Endodermal cell (in vitro differentiated cells): Measurements from ENCODE around the gene PPL. TPM values are rescaled to one million over a fixed set of nuclear protein-coding genes. Genes with fewer than 3 reads are reported as not detected.

ENCODE experiments used
- DNase-seq: peaks from one replicate; pipeline ENCODE4 v3.0.0-alpha.2; 2017
- H3K27ac ChIP-seq: 2 replicates; pipeline ENCODE4 v1.5.1; 2013; ENCODE audit warnings: mild to moderate bottlenecking, low read depth, low read length, moderate library complexity
- H3K27me3 ChIP-seq: 2 replicates; pipeline ENCODE4 v1.6.1; 2013; ENCODE audit warnings: mild to moderate bottlenecking, low read length, moderate library complexity; ENCODE audit not compliant: insufficient read depth, control insufficient read depth, poor library complexity, severe bottlenecking
- H3K36me3 ChIP-seq: 2 replicates; pipeline ENCODE4 v1.7.0; 2013; ENCODE audit warnings: mild to moderate bottlenecking, low read length, moderate library complexity; ENCODE audit not compliant: control insufficient read depth, insufficient read depth
- H3K4me1 ChIP-seq: one replicate; pipeline ENCODE4 v1.7.0; 2013; ENCODE audit warnings: low read length; ENCODE audit not compliant: control insufficient read depth, insufficient read depth
- H3K4me3 ChIP-seq: 2 replicates; pipeline ENCODE4 v1.5.1; 2013; ENCODE audit warnings: mild to moderate bottlenecking, low read length, moderate library complexity
- H3K9ac ChIP-seq: 2 replicates; pipeline ENCODE4 v1.6.1; 2013; ENCODE audit warnings: mild to moderate bottlenecking, low read length, moderate library complexity; ENCODE audit not compliant: poor library complexity, severe bottlenecking; ENCODE audit errors: extremely low read depth
- H3K9me3 ChIP-seq: 2 replicates; pipeline ENCODE4 v1.6.1; 2013; ENCODE audit warnings: mild to moderate bottlenecking, low read length, moderate library complexity; ENCODE audit not compliant: control insufficient read depth
- H3K27ac Mint-ChIP-seq: 2 replicates; pipeline ENCODE4 v1.8.0; 2020; ENCODE audit warnings: mixed read lengths
- H3K27me3 Mint-ChIP-seq: 2 replicates; pipeline ENCODE4 v1.8.0; 2021; ENCODE audit warnings: mild to moderate bottlenecking, mixed read lengths; ENCODE audit not compliant: insufficient read depth
- H3K36me3 Mint-ChIP-seq: 2 replicates; pipeline ENCODE4 v1.8.0; 2020; ENCODE audit warnings: low read depth, mixed read lengths
- H3K4me1 Mint-ChIP-seq: 2 replicates; pipeline ENCODE4 v1.8.0; 2020; ENCODE audit warnings: mixed read lengths
- H3K4me3 Mint-ChIP-seq: 2 replicates; pipeline ENCODE4 v1.8.0; 2020; ENCODE audit warnings: mild to moderate bottlenecking, moderate library complexity, mixed read lengths
- H3K9me3 Mint-ChIP-seq: 2 replicates; pipeline ENCODE4 v1.8.0; 2020; ENCODE audit warnings: mild to moderate bottlenecking, mixed read lengths
- CTCF ChIP-seq: fragments of 200-600 bp; sonication (generic); conservative IDR thresholded peaks from 2 replicates; pipeline ENCODE4 v1.5.0; 2021; ENCODE audit warnings: antibody characterized with exemption, mild to moderate bottlenecking
- WGBS, 2 experiments: methylation state at CpG; one replicate each; pipeline versions ENCODE4 v1.1.5 to v1.1.7; 2013; ENCODE audit warnings: missing lambda C conversion rate in 2 of 2, mixed read lengths in 1 of 2; ENCODE audit not compliant: insufficient coverage in 1 of 2, insufficient read length in 1 of 2; 5-methylcytosine and 5-hydroxymethylcytosine counted together
- total RNA-seq, 2 donors: library from RNA; stranded (reverse); fragmentation: NEBNext Ultra II Directional in 1 of 2; extraction: Animal tissue kit (Norgen Biotek cat#: 25700) in 1 of 2; gene quantifications; 2 replicates in 1 of 2; 3 replicates in 1 of 2; pipeline ENCODE4 v1.2.1, GENCODE V29; 2021

PPL gene
- total RNA-seq, 2 donors from 2014 or later = 37.8 to 48.5 TPM

DNA sequence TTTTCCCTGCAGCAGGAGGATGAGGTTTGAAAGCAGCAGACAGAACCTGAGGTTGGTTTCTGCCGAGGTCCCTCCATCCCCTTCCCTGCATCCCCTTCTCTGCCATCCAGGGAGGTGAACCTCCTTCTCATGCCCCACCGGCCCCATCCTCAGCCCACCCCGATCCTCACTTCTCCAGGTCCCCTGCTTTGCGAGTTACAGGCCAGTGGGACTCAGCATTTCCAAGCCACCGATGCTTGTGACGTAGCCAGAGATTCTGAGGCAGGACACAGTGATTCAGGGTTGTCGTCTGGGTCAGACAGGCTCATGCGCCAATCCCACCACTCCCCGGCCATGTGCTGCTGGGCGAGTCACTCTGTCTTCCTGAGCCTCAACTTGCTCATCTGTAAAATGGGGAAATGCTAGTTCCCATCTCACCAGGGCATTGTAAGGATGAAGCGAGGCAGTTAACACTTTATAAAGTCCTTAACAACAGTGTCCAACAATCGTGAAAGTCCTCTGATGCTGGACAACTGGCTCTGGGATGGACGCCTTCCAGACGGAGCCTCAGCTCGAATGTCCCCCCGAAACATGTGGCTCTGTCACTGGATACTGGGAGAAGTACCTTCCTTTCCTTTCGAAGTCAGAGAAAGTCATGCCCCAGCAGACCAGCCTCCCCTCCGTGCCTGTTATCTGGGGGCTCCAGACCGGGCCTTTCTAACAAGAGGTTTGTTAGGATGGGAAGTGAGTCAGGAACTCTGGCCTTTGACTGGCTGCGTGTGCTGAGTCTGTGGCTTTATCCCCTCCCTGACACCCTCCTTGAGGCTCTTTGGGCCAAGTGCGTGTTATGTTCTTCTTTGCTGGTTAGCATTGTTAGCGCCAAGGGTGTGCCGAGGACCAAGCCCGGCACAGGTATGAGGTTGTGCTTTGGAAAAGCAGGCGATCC, 43.0 kb upstream of the PPL start:
- Mint-ChIP-seq H3K36me3 (no peaks in the 10 kb centered on the region), H3K4me1 (no peaks in the 10 kb centered on the region), H3K4me3 (no peak overlapping the region), H3K27ac (no peak overlapping the region), H3K9me3 (no peaks in the 10 kb centered on the region), H3K27me3 (peaks cover 6% of the 10 kb centered on the region)
- H3K9me3 ChIP-seq = no peaks in the 10 kb centered on the region
- 87 to 88% methylated on average over 14 to 25 of the region's 25 CpGs for WGBS, 2 experiments
- no peak for DNase-seq
- H3K27ac ChIP-seq = no peak overlapping the region
- H3K9ac ChIP-seq = no peak overlapping the region
- H3K4me3 ChIP-seq = no peak overlapping the region
- no peak for TF ChIP-seq CTCF
- H3K4me1 ChIP-seq = no peaks in the 10 kb centered on the region
- no peaks in the 10 kb centered on the region for H3K27me3 ChIP-seq
- H3K36me3 ChIP-seq = no peaks in the 10 kb centered on the region

DNA sequence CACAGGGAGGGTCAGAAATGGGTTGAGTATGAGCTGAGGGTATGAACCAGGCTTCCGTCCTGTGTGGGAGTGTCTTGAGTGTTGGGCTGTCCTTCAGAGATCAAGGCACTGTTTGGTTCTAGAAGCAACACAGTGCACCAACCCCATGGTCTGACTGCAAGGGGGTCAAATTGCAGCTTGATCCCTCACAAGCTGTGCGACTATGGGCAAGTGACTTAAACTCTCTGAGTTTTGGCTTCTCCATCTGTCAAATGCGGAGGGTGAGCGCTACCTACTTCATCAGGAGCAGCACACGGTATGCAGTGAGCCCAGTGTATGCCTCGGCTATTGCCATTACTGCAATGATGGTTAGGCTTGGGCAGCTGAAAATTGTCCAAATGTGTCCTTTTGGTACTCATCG, 42.2 kb upstream of the PPL start:
- H3K4me3 Mint-ChIP-seq = no peak overlapping the region
- H3K4me1 Mint-ChIP-seq = no peaks in the 10 kb centered on the region
- no peak overlapping the region for H3K27ac Mint-ChIP-seq
- peaks cover 2% of the 10 kb centered on the region for H3K27me3 Mint-ChIP-seq
- TF ChIP-seq CTCF = no peak
- no peak overlapping the region for H3K4me3 ChIP-seq
- H3K27me3 ChIP-seq = no peaks in the 10 kb centered on the region
- WGBS, 2 experiments = 91 to 93% methylated on average over 7 of the region's 7 CpGs
- no peaks in the 10 kb centered on the region for H3K9me3 Mint-ChIP-seq
- no peak overlapping the region for H3K27ac ChIP-seq
- H3K36me3 Mint-ChIP-seq = no peaks in the 10 kb centered on the region
- no peaks in the 10 kb centered on the region for H3K9me3 ChIP-seq
- no peaks in the 10 kb centered on the region for H3K36me3 ChIP-seq
- no peak for DNase-seq
- no peak overlapping the region for H3K9ac ChIP-seq
- H3K4me1 ChIP-seq = no peaks in the 10 kb centered on the region

DNA sequence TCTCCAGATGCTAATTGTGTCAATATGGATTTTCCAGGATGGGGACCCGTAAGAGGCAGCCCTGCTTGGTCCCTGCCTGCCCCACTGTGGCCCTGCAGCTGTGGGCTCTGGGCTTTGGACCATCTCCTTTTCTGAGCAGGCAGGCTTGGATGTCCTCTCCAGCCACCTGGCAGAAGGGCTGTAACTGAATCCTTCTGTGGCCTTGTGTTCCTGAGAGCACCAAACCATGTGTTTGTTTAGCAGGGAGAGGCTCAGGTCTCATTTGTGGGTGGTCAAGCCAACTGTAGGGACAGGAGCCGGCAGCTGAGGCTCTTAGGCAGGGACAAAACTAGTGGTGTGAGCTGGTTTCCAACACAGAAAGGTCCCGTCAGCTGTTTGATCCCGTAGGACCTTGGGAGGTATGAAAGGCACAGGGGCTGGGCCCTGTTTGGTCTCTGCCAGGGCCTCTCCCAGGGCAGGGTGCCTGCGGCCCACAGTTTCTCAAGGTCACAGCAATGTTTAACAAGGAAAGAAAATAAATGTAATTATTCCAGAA, 39.7 kb upstream of the PPL start:
- H3K4me3 ChIP-seq = no peak overlapping the region
- Mint-ChIP-seq H3K27me3 (peaks cover 5% of the 10 kb centered on the region), H3K9me3 (no peaks in the 10 kb centered on the region), H3K4me1 (no peaks in the 10 kb centered on the region), H3K36me3 (no peaks in the 10 kb centered on the region), H3K4me3 (no peak overlapping the region), H3K27ac (no peak overlapping the region)
- no peaks in the 10 kb centered on the region for H3K27me3 ChIP-seq
- DNase-seq = no peak
- TF ChIP-seq CTCF = no peak
- H3K9me3 ChIP-seq = no peaks in the 10 kb centered on the region
- no peaks in the 10 kb centered on the region for H3K36me3 ChIP-seq
- H3K27ac ChIP-seq = no peak overlapping the region
- H3K4me1 ChIP-seq = no peaks in the 10 kb centered on the region
- H3K9ac ChIP-seq = no peak overlapping the region
- WGBS, 2 experiments = 90 to 95% methylated on average over 3 to 5 of the region's 5 CpGs
